Neural progenitor cell (in vitro differentiated cells): ENCODE results near the gene GATAD2B.

ENCODE experiments used
- EZH2phosphoT487 ChIP-seq: fragments of 200-600 bp; sonication (generic); IDR thresholded peaks from 2 replicates; pipeline ENCODE4 v1.6.1; 2017; ENCODE audit warnings: antibody characterized with exemption
- TF ChIP-seq, protein P1 (sequence below): fragments of 200-600 bp; sonication (generic); IDR thresholded peaks from 2 replicates; pipeline ENCODE4 v1.5.1; 2017; ENCODE audit warnings: antibody characterized with exemption, mild to moderate bottlenecking

GRCh38 chr1:153906396-153906795 lies 16.4 kb downstream of the GATAD2B start:
- TF ChIP-seq, protein P1, sequence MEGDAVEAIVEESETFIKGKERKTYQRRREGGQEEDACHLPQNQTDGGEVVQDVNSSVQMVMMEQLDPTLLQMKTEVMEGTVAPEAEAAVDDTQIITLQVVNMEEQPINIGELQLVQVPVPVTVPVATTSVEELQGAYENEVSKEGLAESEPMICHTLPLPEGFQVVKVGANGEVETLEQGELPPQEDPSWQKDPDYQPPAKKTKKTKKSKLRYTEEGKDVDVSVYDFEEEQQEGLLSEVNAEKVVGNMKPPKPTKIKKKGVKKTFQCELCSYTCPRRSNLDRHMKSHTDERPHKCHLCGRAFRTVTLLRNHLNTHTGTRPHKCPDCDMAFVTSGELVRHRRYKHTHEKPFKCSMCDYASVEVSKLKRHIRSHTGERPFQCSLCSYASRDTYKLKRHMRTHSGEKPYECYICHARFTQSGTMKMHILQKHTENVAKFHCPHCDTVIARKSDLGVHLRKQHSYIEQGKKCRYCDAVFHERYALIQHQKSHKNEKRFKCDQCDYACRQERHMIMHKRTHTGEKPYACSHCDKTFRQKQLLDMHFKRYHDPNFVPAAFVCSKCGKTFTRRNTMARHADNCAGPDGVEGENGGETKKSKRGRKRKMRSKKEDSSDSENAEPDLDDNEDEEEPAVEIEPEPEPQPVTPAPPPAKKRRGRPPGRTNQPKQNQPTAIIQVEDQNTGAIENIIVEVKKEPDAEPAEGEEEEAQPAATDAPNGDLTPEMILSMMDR, result no peak
- no peak for TF ChIP-seq EZH2phosphoT487
